Smooth muscle cell (in vitro differentiated cells): ENCODE results near the gene ACTN4. TPM values are rescaled to one million over a fixed set of nuclear protein-coding genes. Genes with fewer than 3 reads are reported as not detected.

Experiments used
- DNase-seq: peaks from one replicate; lab custom pipeline; 2025; ENCODE audit not compliant: unreplicated experiment; lab: John Stamatoyannopoulos, UW
- H2AFZ ChIP-seq: fragments of 200-600 bp; sonication (generic); 2 replicates; pipeline ENCODE4 v1.6.0; 2016; ENCODE audit warnings: antibody characterized with exemption, low read depth, mild to moderate bottlenecking
- H3F3A ChIP-seq: fragments of 200-600 bp; sonication (generic); 2 replicates; pipeline ENCODE4 v1.6.0; 2017; ENCODE audit warnings: antibody characterized with exemption, low read depth
- H3K27ac ChIP-seq: fragments of 200-600 bp; sonication (generic); 2 replicates; pipeline ENCODE4 v1.5.1; 2016; ENCODE audit warnings: low read depth, mild to moderate bottlenecking
- H3K27me3 ChIP-seq: fragments of 200-600 bp; sonication (generic); 2 replicates; pipeline ENCODE4 v1.6.1; 2016; ENCODE audit warnings: low read depth, mild to moderate bottlenecking
- H3K36me3 ChIP-seq: fragments of 200-600 bp; sonication (generic); 2 replicates; pipeline ENCODE4 v1.5.1; 2016; ENCODE audit warnings: low read depth
- H3K4me1 ChIP-seq: fragments of 200-600 bp; sonication (generic); 2 replicates; pipeline ENCODE4 v1.5.1; 2016; ENCODE audit warnings: low read depth
- H3K4me2 ChIP-seq: fragments of 200-600 bp; sonication (generic); 2 replicates; pipeline ENCODE4 v1.6.0; 2016; ENCODE audit warnings: mild to moderate bottlenecking
- H3K4me3 ChIP-seq: fragments of 200-600 bp; sonication (generic); 2 replicates; pipeline ENCODE4 v1.5.1; 2016; ENCODE audit warnings: mild to moderate bottlenecking
- H3K79me2 ChIP-seq: fragments of 200-600 bp; sonication (generic); 2 replicates; pipeline ENCODE4 v1.6.0; 2016; ENCODE audit warnings: low read depth, mild to moderate bottlenecking
- H3K9ac ChIP-seq: fragments of 200-600 bp; sonication (generic); 2 replicates; pipeline ENCODE4 v1.6.0; 2016; ENCODE audit warnings: low read depth
- H3K9me3 ChIP-seq: fragments of 200-600 bp; sonication (generic); replicated peaks from 2 replicates; pipeline ENCODE4 v1.5.1; 2016; ENCODE audit warnings: low read depth
- H4K20me1 ChIP-seq: fragments of 200-600 bp; sonication (generic); 2 replicates; pipeline ENCODE4 v1.6.0; 2016; ENCODE audit warnings: low read depth
- WGBS: methylation state at CpG from one replicate; pipeline ENCODE4 v1.1.7; 2016; ENCODE audit warnings: low lambda C conversion rate; 5-methylcytosine and 5-hydroxymethylcytosine counted together
- polyA plus RNA-seq: library from polyadenylated mRNA; unstranded; fragments of >200 nt; fragmentation: Nextera tagmentation; extraction: Ambion mirVana; gene quantifications from 2 replicates; pipeline ENCODE4 v1.2.1, GENCODE V29; 2016
- total RNA-seq: library from RNA; depleted of rRNA; stranded (reverse); fragments of >200 nt; gene quantifications from 2 replicates; pipeline ENCODE4 v1.2.3, GENCODE V29; 2014
- TF ChIP-seq, protein P1 (sequence below): fragments of 200-600 bp; sonication (generic); IDR thresholded peaks from 2 replicates; pipeline ENCODE4 v1.5.1; 2017; ENCODE audit warnings: borderline replicate concordance, mild to moderate bottlenecking, antibody characterized with exemption; ENCODE audit not compliant: insufficient read depth, poor library complexity, severe bottlenecking

ACTN4 gene
- total and polyA plus RNA-seq, 2 experiments from 2014 or later: 53.8 to 311 TPM

DNA sequence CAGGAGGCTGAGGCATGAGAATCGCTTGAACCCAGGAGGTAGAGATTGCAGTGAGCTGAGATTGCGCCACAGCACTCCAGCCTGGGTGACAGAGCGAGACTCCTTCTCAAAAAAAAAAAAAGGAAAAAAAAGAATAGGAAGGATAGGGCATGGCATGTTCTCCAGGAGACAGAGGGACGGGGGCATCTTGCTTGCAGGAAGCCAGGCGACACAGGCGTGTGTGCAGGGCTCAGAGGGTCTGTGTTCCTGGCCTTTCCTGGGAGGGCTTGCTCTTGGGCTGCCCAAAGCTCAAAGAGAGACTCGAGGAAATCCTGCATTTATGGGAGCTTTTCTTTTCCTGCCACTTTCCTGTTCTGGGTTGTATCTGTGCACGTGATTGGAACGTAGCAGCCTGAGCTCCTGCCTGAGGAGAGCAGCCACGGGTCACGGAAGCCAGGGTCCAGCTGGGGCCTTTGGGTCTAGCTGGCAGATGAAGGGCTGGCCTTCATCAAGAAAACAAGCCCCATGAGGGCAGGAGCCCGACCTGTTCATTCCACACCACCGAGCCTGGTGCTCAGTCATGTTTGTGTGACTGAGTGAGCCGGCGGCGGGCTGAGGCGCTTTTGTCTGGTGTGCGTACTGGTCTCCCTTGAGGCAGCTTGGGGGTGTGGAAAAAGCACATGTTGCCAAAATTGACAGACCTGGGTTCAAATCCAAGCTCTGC is 52.3 kb downstream of the ACTN4 start:
- no peak overlapping the region for H3K27ac ChIP-seq
- no peak overlapping the region for H3K4me2 ChIP-seq
- no peak for DNase-seq
- H3K27me3 ChIP-seq: no peaks in the 10 kb centered on the region
- H3F3A ChIP-seq: no peaks in the 10 kb centered on the region
- no peak overlapping the region for H2AFZ ChIP-seq
- no peak overlapping the region for H3K9ac ChIP-seq
- H3K79me2 ChIP-seq: peaks cover 97% of the 10 kb centered on the region
- H3K9me3 ChIP-seq: no peaks in the 10 kb centered on the region
- peaks cover 12% of the 10 kb centered on the region for H3K4me1 ChIP-seq
- no peak overlapping the region for H3K4me3 ChIP-seq
- TF ChIP-seq, protein P1, sequence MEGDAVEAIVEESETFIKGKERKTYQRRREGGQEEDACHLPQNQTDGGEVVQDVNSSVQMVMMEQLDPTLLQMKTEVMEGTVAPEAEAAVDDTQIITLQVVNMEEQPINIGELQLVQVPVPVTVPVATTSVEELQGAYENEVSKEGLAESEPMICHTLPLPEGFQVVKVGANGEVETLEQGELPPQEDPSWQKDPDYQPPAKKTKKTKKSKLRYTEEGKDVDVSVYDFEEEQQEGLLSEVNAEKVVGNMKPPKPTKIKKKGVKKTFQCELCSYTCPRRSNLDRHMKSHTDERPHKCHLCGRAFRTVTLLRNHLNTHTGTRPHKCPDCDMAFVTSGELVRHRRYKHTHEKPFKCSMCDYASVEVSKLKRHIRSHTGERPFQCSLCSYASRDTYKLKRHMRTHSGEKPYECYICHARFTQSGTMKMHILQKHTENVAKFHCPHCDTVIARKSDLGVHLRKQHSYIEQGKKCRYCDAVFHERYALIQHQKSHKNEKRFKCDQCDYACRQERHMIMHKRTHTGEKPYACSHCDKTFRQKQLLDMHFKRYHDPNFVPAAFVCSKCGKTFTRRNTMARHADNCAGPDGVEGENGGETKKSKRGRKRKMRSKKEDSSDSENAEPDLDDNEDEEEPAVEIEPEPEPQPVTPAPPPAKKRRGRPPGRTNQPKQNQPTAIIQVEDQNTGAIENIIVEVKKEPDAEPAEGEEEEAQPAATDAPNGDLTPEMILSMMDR: no peak
- peaks cover 93% of the 10 kb centered on the region for H4K20me1 ChIP-seq
- WGBS: 89% methylated on average over 18 of the region's 18 CpGs
- no peaks in the 10 kb centered on the region for H3K36me3 ChIP-seq

DNA sequence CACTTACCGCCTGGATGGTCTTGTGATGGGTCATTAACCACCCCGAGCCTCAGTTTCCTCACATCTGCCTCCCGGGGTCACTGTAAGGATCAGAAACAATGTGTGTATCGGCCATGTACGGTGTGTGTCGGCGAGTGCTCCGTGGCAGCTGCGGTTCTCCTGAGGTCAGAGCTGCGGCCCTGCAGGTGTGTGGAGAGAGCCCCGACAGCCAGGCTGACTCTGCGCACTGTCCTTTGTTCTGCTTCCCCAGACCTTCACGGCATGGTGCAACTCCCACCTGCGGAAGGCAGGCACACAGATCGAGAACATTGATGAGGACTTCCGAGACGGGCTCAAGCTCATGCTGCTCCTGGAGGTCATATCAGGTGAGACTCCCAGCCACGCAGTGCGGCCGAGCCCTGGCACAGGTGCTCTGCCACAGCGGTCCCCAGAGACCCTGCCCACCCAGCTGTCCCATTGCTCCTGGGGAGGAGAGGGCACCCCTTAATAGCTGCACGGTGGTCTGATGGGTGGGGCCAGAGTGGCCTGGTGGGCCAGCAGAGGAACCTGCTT is 53.0 kb downstream of the ACTN4 start:
- 99% methylated on average over 21 of the region's 22 CpGs for WGBS
- H3K79me2 ChIP-seq: peaks cover 93% of the 10 kb centered on the region
- H3K36me3 ChIP-seq: no peaks in the 10 kb centered on the region
- peaks cover 12% of the 10 kb centered on the region for H3K4me1 ChIP-seq
- H3K9ac ChIP-seq: no peak overlapping the region
- no peak overlapping the region for H3K27ac ChIP-seq
- no peak overlapping the region for H2AFZ ChIP-seq
- H3K9me3 ChIP-seq: no peaks in the 10 kb centered on the region
- no peaks in the 10 kb centered on the region for H3K27me3 ChIP-seq
- H3K4me3 ChIP-seq: no peak overlapping the region
- peaks cover 93% of the 10 kb centered on the region for H4K20me1 ChIP-seq
- no peak for DNase-seq
- TF ChIP-seq, protein P1: no peak
- no peaks in the 10 kb centered on the region for H3F3A ChIP-seq
- H3K4me2 ChIP-seq: no peak overlapping the region

DNA sequence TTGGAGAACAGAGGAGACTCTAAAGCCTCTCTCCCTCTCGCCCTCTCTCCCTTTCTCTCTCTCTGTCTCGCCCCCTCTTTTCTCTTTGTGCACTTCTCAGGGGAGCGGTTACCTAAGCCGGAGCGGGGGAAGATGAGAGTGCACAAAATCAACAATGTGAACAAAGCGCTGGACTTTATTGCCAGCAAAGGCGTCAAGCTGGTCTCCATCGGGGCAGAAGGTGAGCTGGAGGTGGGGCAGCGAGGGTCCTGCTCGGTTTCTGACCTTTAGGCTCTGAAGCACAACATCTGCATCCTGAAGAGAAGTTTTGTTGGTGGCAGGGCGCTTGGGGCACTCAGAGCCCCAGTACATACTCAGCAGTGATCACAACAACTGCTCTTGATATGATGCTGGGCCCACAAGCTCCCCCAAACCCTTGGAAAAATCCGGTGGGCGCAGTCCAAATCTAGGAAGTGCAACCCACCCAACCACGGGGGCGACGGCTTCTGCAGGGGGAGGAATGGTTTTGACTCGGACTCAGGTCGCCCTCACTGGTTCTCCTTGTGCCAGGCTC is 53.5 kb downstream of the ACTN4 start:
- Histone ChIP-seq H3K9ac (no peak overlapping the region), H3F3A (no peaks in the 10 kb centered on the region), H4K20me1 (peaks cover 93% of the 10 kb centered on the region), H3K4me2 (no peak overlapping the region), H3K4me1 (peaks cover 12% of the 10 kb centered on the region), H3K36me3 (no peaks in the 10 kb centered on the region), H3K27me3 (no peaks in the 10 kb centered on the region), H2AFZ (no peak overlapping the region), H3K9me3 (no peaks in the 10 kb centered on the region), H3K79me2 (peaks cover 91% of the 10 kb centered on the region), H3K27ac (no peak overlapping the region), H3K4me3 (no peak overlapping the region)
- DNase-seq: no peak
- 96% methylated on average over 18 of the region's 18 CpGs for whole genome bisulfite sequencing
- TF ChIP-seq, protein P1: no peak
